HepG2 (cell line): Measurements from ENCODE around the gene MAP3K19. TPM values are rescaled to one million over a fixed set of nuclear protein-coding genes. Genes with fewer than 3 reads are reported as not detected.
A peak's percentile ranks its signal among the peaks of the same experiment; 100 is the strongest.

Experiments
- CEBPG ChIP-seq: IDR thresholded peaks from 2 replicates; pipeline ENCODE4 v1.6.1; 2016
- ETS1 ChIP-seq: sonication (generic); formaldehyde crosslinking; IDR thresholded peaks from 2 replicates; pipeline ENCODE4 v1.4.0; 2020; ENCODE audit warnings: missing genetic modification reagents
- ETV6 ChIP-seq: sonication (generic); formaldehyde crosslinking; conservative IDR thresholded peaks from 2 replicates; pipeline ENCODE4 v1.4.0; 2020; ENCODE audit warnings: missing genetic modification reagents
- FUBP1 ChIP-seq: sonication (generic); formaldehyde crosslinking; IDR thresholded peaks from 2 replicates; pipeline ENCODE4 v1.5.1; 2020; ENCODE audit warnings: missing genetic modification reagents, mild to moderate bottlenecking, borderline replicate concordance
- HNF4G ChIP-seq, 2 experiments: sonication (generic) in 1 of 2; formaldehyde crosslinking in 1 of 2; IDR thresholded peaks; 2 replicates each; pipeline versions ENCODE4 v1.4.0 to v1.6.1; 2011 to 2020; ENCODE audit warnings: borderline replicate concordance in 2 of 2, low read depth in 2 of 2, mild to moderate bottlenecking in 2 of 2, low read length in 1 of 2, missing genetic modification reagents in 1 of 2, moderate library complexity in 1 of 2
- IKZF4 ChIP-seq: sonication (generic); formaldehyde crosslinking; IDR thresholded peaks from 2 replicates; pipeline ENCODE4 v1.5.1; 2020; ENCODE audit warnings: borderline replicate concordance, mild to moderate bottlenecking, low read depth, missing genetic modification reagents; ENCODE audit errors: not compliant biosample characterization
- MAFG ChIP-seq: sonication (generic); formaldehyde crosslinking; IDR thresholded peaks from 2 replicates; pipeline ENCODE4 v1.5.1; 2020; ENCODE audit warnings: mild to moderate bottlenecking, missing genetic modification reagents
- SMAD3 ChIP-seq: sonication (generic); formaldehyde crosslinking; IDR thresholded peaks from 2 replicates; pipeline ENCODE4 v1.4.0; 2020; ENCODE audit warnings: missing genetic modification reagents
- USF2 ChIP-seq, 2 experiments: sonication (generic) in 1 of 2; formaldehyde crosslinking in 1 of 2; IDR thresholded peaks; 2 replicates each; pipeline versions ENCODE4 v1.5.1 to v1.6.1; 2011 to 2020; ENCODE audit warnings: borderline replicate concordance in 1 of 2, low read depth in 1 of 2, low read length in 1 of 2, mild to moderate bottlenecking in 1 of 2, missing genetic modification reagents in 1 of 2, moderate library complexity in 1 of 2
- YEATS2 ChIP-seq: sonication (generic); formaldehyde crosslinking; IDR thresholded peaks from 2 replicates; pipeline ENCODE4 v1.4.0; 2020; ENCODE audit warnings: missing genetic modification reagents, borderline replicate concordance
- ZBTB8A ChIP-seq: sonication (generic); formaldehyde crosslinking; IDR thresholded peaks from 2 replicates; pipeline ENCODE4 v1.4.0; 2020; ENCODE audit warnings: mild to moderate bottlenecking, low read depth, missing genetic modification reagents, borderline replicate concordance
- ZFP82 ChIP-seq: sonication (generic); formaldehyde crosslinking; IDR thresholded peaks from 2 replicates; pipeline ENCODE4 v1.5.1; 2020; ENCODE audit warnings: mild to moderate bottlenecking, missing genetic modification reagents, borderline replicate concordance
- ZMYM4 ChIP-seq: sonication (generic); formaldehyde crosslinking; IDR thresholded peaks from 2 replicates; pipeline ENCODE4 v1.8.1; 2023; ENCODE audit warnings: mild to moderate bottlenecking, missing genetic modification reagents
- ZNF136 ChIP-seq: sonication (generic); formaldehyde crosslinking; IDR thresholded peaks from 2 replicates; pipeline ENCODE4 v1.8.1; 2022; ENCODE audit warnings: low read depth, mild to moderate bottlenecking, moderate library complexity, missing genetic modification reagents
- ZNF18 ChIP-seq: sonication (generic); formaldehyde crosslinking; IDR thresholded peaks from 2 replicates; pipeline ENCODE4 v1.8.0; 2022; ENCODE audit warnings: mild to moderate bottlenecking, missing genetic modification reagents; ENCODE audit not compliant: insufficient replicate concordance
- ZNF256 ChIP-seq: sonication (generic); formaldehyde crosslinking; conservative IDR thresholded peaks from 2 replicates; pipeline ENCODE4 v1.4.0; 2020; ENCODE audit warnings: missing genetic modification reagents
- ZNF460 ChIP-seq: sonication (generic); formaldehyde crosslinking; IDR thresholded peaks from 2 replicates; pipeline ENCODE4 v1.5.1; 2020; ENCODE audit warnings: missing genetic modification reagents, mild to moderate bottlenecking, borderline replicate concordance
- ZNF670 ChIP-seq: sonication (generic); formaldehyde crosslinking; IDR thresholded peaks from 2 replicates; pipeline ENCODE4 v1.8.0; 2022; ENCODE audit warnings: mild to moderate bottlenecking, missing genetic modification reagents, borderline replicate concordance
- ZNF746 ChIP-seq: sonication (generic); formaldehyde crosslinking; IDR thresholded peaks from 2 replicates; pipeline ENCODE4 v1.8.0; 2022; ENCODE audit warnings: mild to moderate bottlenecking, missing genetic modification reagents
- ZNF790 ChIP-seq: sonication (generic); formaldehyde crosslinking; IDR thresholded peaks from 2 replicates; pipeline ENCODE4 v1.8.0; 2022; ENCODE audit warnings: missing genetic modification reagents, mild to moderate bottlenecking, borderline replicate concordance
- ZZZ3 ChIP-seq: sonication (generic); formaldehyde crosslinking; IDR thresholded peaks from 2 replicates; pipeline ENCODE4 v1.4.0; 2020; ENCODE audit warnings: missing genetic modification reagents, mild to moderate bottlenecking, borderline replicate concordance
- polyA plus RNA-seq, 8 experiments: library from polyadenylated mRNA; depleted of rRNA in 3 of 8; stranded (reverse) in 7 of 8; unstranded in 1 of 8; fragments of >200 nt; fragmentation: Illumina TruSeq in 4 of 8; extraction: Trizol in 4 of 8; gene quantifications; 2 replicates each; pipeline versions ENCODE4 v1.2.1 to v1.2.3, GENCODE V29; 2011 to 2016; ENCODE audit warnings: low read depth in 4 of 8, missing spikeins in 1 of 8, mixed read lengths in 1 of 8; ENCODE audit not compliant: insufficient read depth in 1 of 8
- total RNA-seq, 5 experiments: library from RNA; depleted of rRNA; stranded (reverse); fragments of >200 nt; fragmentation: Illumina TruSeq; extraction: Trizol; gene quantifications; 2 replicates each; pipeline ENCODE4 v1.2.3, GENCODE V29; 2016; ENCODE audit warnings: low read depth in 1 of 5

MAP3K19 gene
- total and polyA plus RNA-seq, 2 of the 13 experiments (the other 11 are each of a cell fraction or from before 2014, with no cell fraction given): not detected

- TF ChIP-seq ZNF18 (CRISPR knock-in tag) (peak; percentile 73), SMAD3 (peak; percentile 28; the same call in 1 of the 2 replicates), ZNF670 (CRISPR knock-in tag) (no peak; the same call in 1 of the 2 replicates), USF2 (IDR thresholded peaks at IDR 0.05; ENCODE audit: low read depth, low read length) (no peak), USF2 (CRISPR knock-in tag; IDR thresholded peaks at IDR 0.05; ENCODE audit: borderline replicate concordance) (no peak; the same call in 1 of the 2 replicates), ZNF746 (CRISPR knock-in tag) (no peak; the same call in 1 of the 2 replicates), ZNF790 (0 out of 2 replicates have a peak, but pooled peaks have one; percentile 9), FUBP1 (CRISPR knock-in tag) (no peak), ZBTB8A (CRISPR knock-in tag) (no peak), ETV6 (CRISPR knock-in tag) (no peak; the same call in 1 of the 2 replicates), ETS1 (CRISPR knock-in tag) (no peak), YEATS2 (CRISPR knock-in tag) (no peak), ZNF460 (CRISPR knock-in tag) (no peak), HNF4G (IDR thresholded peaks at IDR 0.05; ENCODE audit: borderline replicate concordance, low read depth, low read length) (peak; percentile 40; the same call in 1 of the 2 replicates), HNF4G (CRISPR knock-in tag; IDR thresholded peaks at IDR 0.05; ENCODE audit: borderline replicate concordance, low read depth) (no peak; the same call in 1 of the 2 replicates), CEBPG (CRISPR knock-in tag) (no peak), IKZF4 (CRISPR knock-in tag) (no peak), ZFP82 (CRISPR knock-in tag) (no peak), ZMYM4 (peak; percentile 30; the same call in 1 of the 2 replicates), MAFG (CRISPR knock-in tag) (no peak), ZNF136 (no peak), ZNF256 (0 out of 2 replicates have a peak, but pooled peaks have one; percentile 35), ZZZ3 (CRISPR knock-in tag) (no peak; the same call in 1 of the 2 replicates)
These were observed 129.2 kb downstream of the MAP3K19 start (continued) for GRCh38 chr2:134917888-134918525.
